ENCODE data around the gene NUDC.
"Not testable (repeated sequence)": the region's sequence is repeated elsewhere in the genome, so short reads cannot be mapped to it uniquely, and the experiment has no call there.

NUDC gene

GRCh38 chr1:26951821-26952497 lies 30.4 kb downstream of the NUDC start:
- DNase-seq (ENCODE audit: low spot score) = no peak

GRCh38 chr1:26953374-26953773 lies 31.8 kb downstream of the NUDC start:
- DNase-seq (ENCODE audit: low spot score) = no peak

GRCh38 chr1:26956321-26956720 lies 34.8 kb downstream of the NUDC start:
- DNase-seq (ENCODE audit: low spot score) = no peak

GRCh38 chr1:26957306-26957705 lies 35.8 kb downstream of the NUDC start:
- DNase-seq (ENCODE audit: low spot score) = no peak

- no peak for DNase-seq (ENCODE audit: low spot score)
These were observed 37.7 kb downstream of the NUDC start for GRCh38 chr1:26959270-26959669.

- no peak for DNase-seq (ENCODE audit: low spot score)
These were observed 38.4 kb downstream of the NUDC start, which contains the start of gene KDF1 for GRCh38 chr1:26959722-26960624. Gene KDF1, minus strand, starts transcription at chr1:26960468. Its CDS starts 8,088 bp downstream, at chr1:26952380.

GRCh38 chr1:26960625-26960966 lies 39.1 kb downstream of the NUDC start:
- DNase-seq (ENCODE audit: low spot score) = no peak

- DNase-seq (ENCODE audit: low spot score) = no peak
These were observed 40.3 kb downstream of the NUDC start for GRCh38 chr1:26961826-26962225.

GRCh38 chr1:26965213-26965612 lies 43.7 kb downstream of the NUDC start:
- no peak for DNase-seq (ENCODE audit: low spot score)

GRCh38 chr1:26965628-26966027 lies 44.1 kb downstream of the NUDC start:
- no peak for DNase-seq (ENCODE audit: low spot score)

- no peak for DNase-seq (ENCODE audit: low spot score)
These were observed 49.3 kb downstream of the NUDC start for GRCh38 chr1:26970810-26971209.

- no peak for DNase-seq (ENCODE audit: low spot score)
These were observed 50.0 kb downstream of the NUDC start for GRCh38 chr1:26971590-26971989.

GRCh38 chr1:26972390-26972789 lies 50.8 kb downstream of the NUDC start:
- no peak for DNase-seq (ENCODE audit: low spot score)

- DNase-seq (ENCODE audit: low spot score) = no peak
These were observed 51.3 kb downstream of the NUDC start for GRCh38 chr1:26972821-26973220.

GRCh38 chr1:26976621-26977510 lies 55.3 kb downstream of the NUDC start:
- no peak for DNase-seq (ENCODE audit: low spot score)

GRCh38 chr1:26978901-26979300 lies 57.4 kb downstream of the NUDC start:
- DNase-seq (ENCODE audit: low spot score) = no peak

- DNase-seq (ENCODE audit: low spot score) = peak; percentile 71
These were observed 59.8 kb downstream of the NUDC start for GRCh38 chr1:26981146-26981846.

- no peak for DNase-seq (ENCODE audit: low spot score)
These were observed 62.3 kb downstream of the NUDC start for GRCh38 chr1:26983863-26984262.

GRCh38 chr1:26984291-26984690 lies 62.7 kb downstream of the NUDC start:
- DNase-seq (ENCODE audit: low spot score) = no peak

GRCh38 chr1:26986658-26987057 lies 65.1 kb downstream of the NUDC start:
- DNase-seq (ENCODE audit: low spot score) = no peak

- not testable (repeated sequence) for DNase-seq (ENCODE audit: low spot score)
These were observed 68.0 kb downstream of the NUDC start for GRCh38 chr1:26989403-26990109.

All from D341Med (cell line).